Stimulated activated CD4-positive, alpha-beta T cell treated with anti-CD3 and anti-CD28 coated beads, Interleukin-12 subunit alpha, Interleukin-12 subunit beta, amount 100 ng/mL, for 4 hours (primary cell): Measurements from ENCODE around the gene KDR.

Source experiments
- DNase-seq: peaks from one replicate; pipeline ENCODE4 v3.0.0-alpha.2; 2020

Gene KDR

GRCh38 chr4:55125087-55125721, at the start of gene KDR:
KDR (minus strand) TSS chr4:55125595; CDS start chr4:55125293, 302 bp downstream.
- DNase-seq = no peak

- DNase-seq = no peak
Measured at GRCh38 chr4:55173580-55173979, 48.2 kb upstream of the KDR start.

- no peak for DNase-seq
Measured at GRCh38 chr4:55172694-55173287, 47.4 kb upstream of the KDR start.

GRCh38 chr4:55170462-55170861, 45.1 kb upstream of the KDR start:
- DNase-seq = no peak

- DNase-seq = no peak
Measured at GRCh38 chr4:55169352-55169961, 44.1 kb upstream of the KDR start.

GRCh38 chr4:55162396-55162795, 37.0 kb upstream of the KDR start:
- DNase-seq = no peak

GRCh38 chr4:55161739-55162138, 36.3 kb upstream of the KDR start:
- DNase-seq = no peak

- no peak for DNase-seq
Measured at GRCh38 chr4:55159851-55160250, 34.5 kb upstream of the KDR start.

- no peak for DNase-seq
Measured at GRCh38 chr4:55158957-55159356, 33.6 kb upstream of the KDR start.

GRCh38 chr4:55157559-55158277, 32.3 kb upstream of the KDR start:
- no peak for DNase-seq

- no peak for DNase-seq
Measured at GRCh38 chr4:55154933-55155332, 29.5 kb upstream of the KDR start.

- no peak for DNase-seq
Measured at GRCh38 chr4:55154290-55154880, 29.0 kb upstream of the KDR start.

GRCh38 chr4:55143858-55144257, 18.5 kb upstream of the KDR start:
- DNase-seq = no peak

- no peak for DNase-seq
Measured at GRCh38 chr4:55138367-55138766, 13.0 kb upstream of the KDR start.

- no peak for DNase-seq
Measured at GRCh38 chr4:55136634-55137033, 11.2 kb upstream of the KDR start.

GRCh38 chr4:55133951-55134350, 8.6 kb upstream of the KDR start:
- no peak for DNase-seq

- DNase-seq = no peak
Measured at GRCh38 chr4:55132775-55133174, 7.4 kb upstream of the KDR start.

GRCh38 chr4:55127521-55127920, 2.1 kb upstream of the KDR start:
- no peak for DNase-seq

- DNase-seq = no peak
Measured at GRCh38 chr4:55127053-55127452, 1.7 kb upstream of the KDR start.

GRCh38 chr4:55125763-55126541, 557 bp upstream of the KDR start:
- no peak for DNase-seq

GRCh38 chr4:55124322-55125076, 896 bp downstream of the KDR start:
- DNase-seq = no peak

- no peak for DNase-seq
Measured at GRCh38 chr4:55123791-55124190, 1.6 kb downstream of the KDR start.
